ENCODE data around the gene PAN3.

The PAN3 gene

DNA sequence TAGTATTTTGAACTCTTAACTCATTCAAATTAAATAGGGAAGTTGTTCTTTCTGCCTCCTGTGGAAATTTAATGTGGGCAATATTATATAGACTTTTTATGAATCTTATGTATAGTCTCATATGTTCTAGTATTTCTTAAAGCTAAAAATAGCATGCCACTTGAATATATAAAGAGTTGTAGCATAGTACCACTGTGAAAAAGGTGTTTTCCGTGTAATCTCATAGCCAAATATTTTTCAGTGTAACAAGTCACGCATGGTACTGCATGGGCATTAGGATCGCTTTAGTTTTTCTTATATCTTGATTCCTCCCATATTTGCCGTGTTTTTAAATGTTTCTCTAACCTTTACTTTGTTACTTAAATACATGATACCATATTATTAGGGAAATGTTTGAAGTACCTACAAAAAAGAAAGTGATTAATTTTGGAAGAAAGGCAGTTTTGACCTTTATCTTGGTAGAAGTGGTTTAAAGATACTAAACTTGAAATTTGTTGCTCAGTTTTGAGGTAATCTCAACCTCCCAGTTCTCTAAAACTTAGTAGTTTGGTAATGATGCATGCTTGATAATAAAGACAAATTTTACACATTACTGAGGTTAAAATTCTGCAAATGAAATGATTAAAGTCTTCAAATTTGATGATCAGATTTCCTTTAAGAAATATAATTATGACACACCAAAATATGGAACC is 81.2 kb downstream of the PAN3 start:
- DNase-seq (ENCODE audit: low read depth in 2 of 2), result no peak

DNA sequence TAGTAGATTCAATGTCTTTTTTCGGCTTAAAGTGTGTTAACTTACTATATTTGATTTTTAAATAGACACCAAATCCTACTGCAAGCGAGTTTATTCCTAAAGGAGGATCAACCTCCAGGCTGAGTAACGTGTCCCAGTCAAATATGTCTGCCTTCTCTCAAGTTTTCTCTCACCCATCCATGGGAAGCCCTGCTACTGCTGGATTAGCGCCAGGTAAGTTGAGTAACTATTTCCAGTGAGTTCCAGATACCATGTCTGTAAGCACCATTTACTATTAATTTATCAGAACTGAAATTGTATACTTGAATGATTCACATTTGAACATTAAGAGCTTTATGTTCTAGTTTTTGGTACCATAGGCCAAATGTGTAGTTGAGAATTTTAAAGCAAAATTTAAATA is 81.8 kb downstream of the PAN3 start:
- DNase-seq (ENCODE audit: low read depth in 2 of 2), result no peak

DNA sequence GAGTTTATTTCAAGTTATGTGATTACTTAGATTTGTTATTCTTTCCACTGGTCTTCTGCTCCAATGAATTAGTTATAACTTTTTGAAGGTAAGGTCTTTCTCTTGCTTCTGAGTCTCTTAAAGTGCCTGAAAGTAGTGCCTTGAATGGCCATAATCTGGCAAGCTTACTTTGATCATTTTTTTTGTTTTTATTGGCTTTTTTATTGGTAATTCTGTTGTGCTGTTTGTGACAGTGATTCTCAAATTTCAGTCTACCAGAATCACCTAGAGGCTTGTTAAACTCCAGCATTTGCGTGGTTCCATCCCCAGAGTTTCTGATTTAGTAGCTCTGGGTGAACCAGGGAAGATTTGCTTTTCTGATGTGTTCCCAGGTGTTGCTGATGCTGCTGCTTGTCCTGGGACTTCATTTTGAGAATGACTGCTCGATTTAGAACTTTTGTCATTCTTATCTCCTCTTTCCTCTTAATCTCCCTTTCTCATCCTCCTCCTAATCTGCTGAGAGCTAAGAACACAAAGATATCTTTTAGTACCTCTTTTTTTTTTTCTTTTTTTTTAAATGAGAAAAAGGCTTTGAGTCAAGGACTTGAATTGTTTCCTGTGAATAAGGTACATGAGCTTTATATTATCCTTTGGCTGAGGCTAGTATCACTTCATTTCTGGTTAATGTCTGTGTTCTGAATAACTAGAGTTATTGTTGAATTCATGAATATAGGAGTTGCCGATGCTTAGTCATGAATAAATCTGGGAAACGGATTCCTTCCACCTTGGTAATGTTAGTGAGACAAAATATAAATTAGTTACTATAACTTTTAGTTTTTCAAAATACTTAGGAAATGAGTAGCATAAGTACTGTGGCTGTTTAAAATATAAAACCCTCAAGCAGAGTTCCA is 91.4 kb downstream of the PAN3 start:
- DNase-seq (ENCODE audit: low read depth in 2 of 2), result no peak

DNA sequence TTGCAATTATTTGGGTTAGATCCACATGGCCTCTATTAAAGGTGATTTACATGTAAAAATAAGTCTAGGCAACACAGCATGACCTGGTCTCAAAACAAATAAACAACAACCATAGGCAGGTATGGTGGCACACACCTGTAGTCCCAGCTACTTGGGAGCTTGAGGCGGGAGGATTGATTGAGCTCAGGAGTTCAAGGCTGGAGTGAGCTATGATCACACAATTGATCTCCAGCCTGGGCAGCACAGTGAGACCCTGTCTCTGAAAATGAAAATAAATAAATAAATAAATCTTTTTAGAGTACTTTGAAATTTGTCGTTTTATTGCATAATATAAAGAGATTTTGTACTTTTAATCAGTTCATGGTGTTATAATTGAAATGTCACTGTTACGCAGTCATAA is 93.3 kb downstream of the PAN3 start:
- DNase-seq (ENCODE audit: low read depth in 2 of 2), result no peak

DNA sequence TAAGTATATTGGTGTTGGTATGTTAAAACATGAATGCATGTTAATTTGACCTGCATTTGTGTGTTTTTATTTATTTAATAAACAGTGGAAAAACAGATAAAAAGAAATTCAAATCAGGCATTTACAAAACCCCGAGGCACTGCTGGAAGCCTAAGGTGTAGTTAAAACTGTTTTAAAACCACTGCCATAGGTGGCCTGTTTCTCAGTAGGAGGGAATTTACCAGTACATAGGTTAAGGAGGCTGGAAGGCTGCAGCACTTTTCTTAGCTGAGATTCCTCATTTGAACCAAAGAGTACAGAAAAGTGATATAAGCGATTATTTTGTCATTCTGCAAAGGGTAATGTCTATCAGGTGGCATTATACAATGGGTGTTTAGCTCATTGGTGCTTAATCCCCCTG is 99.6 kb downstream of the PAN3 start:
- no peak for DNase-seq (ENCODE audit: low read depth in 2 of 2)

DNA sequence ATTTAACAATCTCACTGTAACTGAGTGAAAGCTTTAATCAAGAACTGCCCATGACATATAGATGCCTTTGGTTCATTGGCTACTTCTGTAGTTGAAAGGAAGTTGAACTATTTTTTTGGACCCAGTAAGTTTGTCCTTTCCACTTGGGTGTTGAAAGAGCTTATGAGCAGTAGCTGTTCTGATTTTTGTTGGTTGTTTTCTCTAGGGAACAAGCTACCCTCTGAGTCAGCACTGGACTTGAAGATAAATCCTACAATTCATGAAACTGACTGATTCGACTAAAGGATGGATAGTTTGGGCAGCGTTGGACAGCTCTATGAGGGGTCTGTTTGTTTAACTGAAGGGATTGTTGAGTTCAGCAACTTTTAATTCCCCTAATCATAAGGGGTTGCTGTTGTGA is 101.0 kb downstream of the PAN3 start:
- DNase-seq (ENCODE audit: low read depth in 2 of 2), result no peak

DNA sequence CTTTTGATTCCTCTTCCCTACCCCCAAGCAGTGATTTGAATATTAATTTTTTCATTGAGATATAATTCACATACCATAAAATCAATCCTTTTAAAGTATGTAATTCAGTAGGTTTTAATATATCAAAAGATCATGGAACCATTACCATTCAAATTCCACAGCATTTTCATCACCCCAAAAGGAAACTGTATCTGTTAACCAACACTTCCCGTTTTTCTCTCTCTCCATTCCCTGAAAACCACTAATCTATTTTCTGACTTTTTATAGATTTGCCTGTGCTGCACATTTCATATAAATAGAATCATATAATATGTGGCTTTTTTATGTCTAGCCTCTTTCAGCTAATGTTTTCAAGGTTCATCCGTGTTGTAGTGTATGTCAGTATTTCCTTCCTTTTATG is 107.1 kb downstream of the PAN3 start:
- DNase-seq (ENCODE audit: low read depth in 2 of 2), result no peak

DNA sequence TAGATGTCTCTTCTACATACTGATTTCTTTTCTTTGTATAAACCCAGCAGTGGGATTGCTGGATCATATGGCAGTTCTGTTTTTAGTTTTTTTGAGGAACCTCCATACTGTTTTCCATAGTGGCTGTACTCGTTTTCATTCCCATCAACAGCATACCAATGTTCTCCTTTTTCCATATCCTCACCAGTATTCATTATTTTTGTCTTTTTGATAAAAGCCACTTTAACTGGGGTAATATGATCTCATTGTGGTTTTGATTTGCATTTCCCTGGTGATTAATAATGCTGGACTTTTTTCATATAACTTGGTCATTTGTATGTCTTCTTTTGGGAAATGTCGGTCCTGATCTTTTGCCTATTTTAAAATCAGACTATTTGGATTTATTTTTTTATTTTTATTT is 108.5 kb downstream of the PAN3 start:
- DNase-seq (ENCODE audit: low read depth in 2 of 2), result no peak

DNA sequence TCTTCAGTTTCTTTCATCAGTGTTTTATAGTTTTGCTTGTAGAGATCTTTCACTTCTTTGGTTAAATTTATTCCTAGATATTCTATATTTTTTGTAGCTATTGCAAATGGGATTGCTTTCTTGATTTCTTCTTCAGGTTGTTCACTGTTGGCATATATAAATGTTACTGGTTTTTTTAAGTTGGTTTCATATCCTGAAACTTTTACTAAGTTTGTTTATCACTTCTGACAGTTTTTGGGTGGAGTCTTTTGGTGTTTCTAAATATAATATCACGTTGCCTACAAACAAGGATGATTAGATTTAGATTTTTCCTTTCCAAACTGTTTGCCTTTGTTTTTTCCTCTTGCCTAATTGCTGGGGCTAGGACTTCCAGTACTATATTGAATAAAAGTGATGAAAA is 109.7 kb downstream of the PAN3 start:
- no peak for DNase-seq (ENCODE audit: low read depth in 2 of 2)

DNA sequence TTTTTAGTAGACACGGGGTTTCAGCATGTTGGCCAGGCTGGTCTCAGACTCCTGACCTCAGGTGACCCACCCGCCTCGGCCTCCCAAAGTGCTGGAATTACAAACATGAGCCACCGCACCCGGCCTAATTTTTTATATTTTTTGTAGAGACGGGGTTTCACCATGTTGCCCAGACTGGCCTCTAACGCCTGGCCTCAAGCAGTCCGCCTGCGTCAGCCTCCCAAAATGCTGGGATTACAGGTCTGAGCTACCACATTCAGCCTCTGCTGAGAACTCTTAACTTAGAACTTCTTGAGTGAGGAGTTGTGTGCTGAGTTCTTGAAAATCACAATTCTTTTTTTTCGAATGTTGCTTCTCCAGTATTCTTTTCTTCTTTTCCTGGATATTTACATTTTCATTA is 112.2 kb downstream of the PAN3 start:
- DNase-seq (ENCODE audit: low read depth in 2 of 2), result no peak

DNA sequence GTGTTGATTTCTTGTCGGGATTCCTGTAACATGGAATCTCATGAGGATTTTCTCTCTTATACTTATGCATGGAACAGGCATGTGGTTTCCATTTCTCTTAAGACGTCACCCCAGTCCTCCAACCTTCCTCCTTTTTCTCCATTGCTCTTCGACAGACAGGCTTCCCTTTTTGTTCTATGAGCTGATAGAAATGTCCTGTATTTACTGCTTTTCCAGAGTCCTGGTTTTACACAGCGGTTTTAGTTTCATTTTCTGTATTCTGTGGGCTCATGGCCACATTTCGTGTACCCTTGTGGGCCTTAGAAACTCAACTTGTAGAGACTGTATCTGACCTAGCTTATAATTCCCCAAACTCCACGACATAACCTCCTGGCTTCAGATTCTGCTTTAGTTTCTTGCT is 113.1 kb downstream of the PAN3 start:
- DNase-seq (ENCODE audit: low read depth in 2 of 2), result no peak

DNA sequence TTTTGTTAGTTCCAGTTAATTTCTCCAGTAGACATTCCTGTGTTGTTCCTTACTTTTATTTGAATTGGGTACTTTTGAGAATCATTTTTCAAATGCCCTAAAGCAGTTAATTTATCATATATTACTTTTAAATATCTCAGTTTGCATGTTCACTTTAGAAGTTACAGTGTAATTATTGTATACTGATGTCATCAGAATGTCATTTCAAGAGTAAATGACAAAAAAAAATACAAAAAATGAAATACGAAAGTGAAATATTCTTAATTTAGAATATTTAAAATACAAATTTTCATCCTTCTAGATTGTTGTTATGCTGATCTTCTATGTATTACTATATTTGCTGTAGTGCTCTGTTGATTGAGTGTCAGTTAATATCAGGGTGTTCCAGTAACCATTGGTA is 114.2 kb downstream of the PAN3 start:
- no peak for DNase-seq (ENCODE audit: low read depth in 2 of 2)

DNA sequence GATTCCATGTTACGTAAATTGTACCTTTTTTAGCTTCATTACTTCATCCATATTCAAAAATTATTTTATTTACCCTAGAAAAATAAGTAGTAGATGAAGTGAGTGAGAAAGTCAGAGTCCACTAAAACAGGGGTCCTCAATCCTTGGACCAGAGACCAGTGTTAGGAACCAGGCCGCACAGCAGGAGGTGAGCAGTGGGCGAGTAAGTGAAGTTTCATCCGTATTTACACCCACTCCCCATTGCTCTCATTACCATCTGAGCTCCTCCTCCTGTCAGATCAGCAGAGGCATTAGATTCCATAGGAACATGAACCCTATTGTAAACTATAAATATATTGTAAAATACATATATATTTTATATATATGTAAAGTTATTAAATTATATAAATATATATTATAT is 119.0 kb downstream of the PAN3 start:
- DNase-seq (ENCODE audit: low read depth in 2 of 2), result no peak

DNA sequence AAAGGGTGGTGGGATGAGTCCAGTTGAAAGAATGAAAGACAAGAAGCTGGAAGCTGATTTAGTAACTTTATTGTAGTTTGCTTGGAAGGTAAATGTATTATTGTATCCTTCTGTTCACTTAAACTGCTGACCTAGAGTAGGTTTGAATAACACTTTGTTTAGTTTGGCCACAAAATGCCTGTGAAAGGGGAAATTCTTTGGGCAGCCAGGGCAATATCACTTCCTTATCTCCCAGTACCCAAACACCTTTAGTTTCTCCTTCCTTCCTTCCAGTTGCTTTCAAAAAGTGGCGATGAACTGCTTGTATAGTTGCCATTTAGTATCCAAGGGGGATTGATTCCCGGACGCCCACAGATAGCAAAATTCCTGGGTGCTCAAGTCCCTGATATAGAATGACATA is 120.1 kb downstream of the PAN3 start:
- DNase-seq (ENCODE audit: low read depth in 2 of 2), result no peak

DNA sequence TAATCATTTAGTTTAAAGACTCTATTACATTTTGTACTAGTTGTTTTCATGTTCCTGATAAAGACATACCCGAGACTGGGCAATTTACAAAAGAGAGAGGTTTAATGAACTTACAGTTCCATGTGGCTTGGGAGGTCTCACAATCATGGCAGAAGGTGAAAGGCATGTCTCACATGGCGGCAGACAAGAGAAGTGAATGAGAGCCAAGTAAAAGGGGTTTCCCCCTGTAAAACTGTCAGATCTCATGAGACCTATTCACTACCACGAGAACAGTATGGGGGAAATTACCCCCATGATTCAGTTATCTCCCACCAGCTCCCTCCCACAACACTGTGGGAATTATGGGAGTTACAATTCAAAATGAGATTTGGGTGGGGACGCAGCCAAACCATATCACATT is 129.2 kb downstream of the PAN3 start:
- no peak for DNase-seq (ENCODE audit: low read depth in 2 of 2)

DNA sequence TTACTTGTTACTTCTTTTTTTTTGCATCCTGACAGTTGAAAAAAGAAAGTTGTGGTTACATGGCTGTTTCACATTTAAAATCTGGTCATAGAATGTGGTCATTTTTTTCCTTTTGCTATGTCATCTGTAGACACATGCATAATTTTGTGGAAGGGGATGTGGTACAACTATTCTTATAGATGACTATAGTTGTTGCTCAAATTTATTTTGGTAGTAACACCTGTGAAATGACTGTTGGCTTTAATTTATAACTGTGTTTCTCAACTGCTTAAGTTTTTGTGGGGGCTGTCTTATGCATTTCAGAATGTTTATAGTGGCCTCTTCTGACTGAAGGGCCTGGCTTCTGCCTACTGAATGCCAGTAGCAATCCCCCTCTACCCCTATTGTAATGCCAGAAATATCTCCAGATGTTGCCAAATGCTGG is 130.5 kb downstream of the PAN3 start:
- no peak for DNase-seq (ENCODE audit: low read depth in 2 of 2)

DNA sequence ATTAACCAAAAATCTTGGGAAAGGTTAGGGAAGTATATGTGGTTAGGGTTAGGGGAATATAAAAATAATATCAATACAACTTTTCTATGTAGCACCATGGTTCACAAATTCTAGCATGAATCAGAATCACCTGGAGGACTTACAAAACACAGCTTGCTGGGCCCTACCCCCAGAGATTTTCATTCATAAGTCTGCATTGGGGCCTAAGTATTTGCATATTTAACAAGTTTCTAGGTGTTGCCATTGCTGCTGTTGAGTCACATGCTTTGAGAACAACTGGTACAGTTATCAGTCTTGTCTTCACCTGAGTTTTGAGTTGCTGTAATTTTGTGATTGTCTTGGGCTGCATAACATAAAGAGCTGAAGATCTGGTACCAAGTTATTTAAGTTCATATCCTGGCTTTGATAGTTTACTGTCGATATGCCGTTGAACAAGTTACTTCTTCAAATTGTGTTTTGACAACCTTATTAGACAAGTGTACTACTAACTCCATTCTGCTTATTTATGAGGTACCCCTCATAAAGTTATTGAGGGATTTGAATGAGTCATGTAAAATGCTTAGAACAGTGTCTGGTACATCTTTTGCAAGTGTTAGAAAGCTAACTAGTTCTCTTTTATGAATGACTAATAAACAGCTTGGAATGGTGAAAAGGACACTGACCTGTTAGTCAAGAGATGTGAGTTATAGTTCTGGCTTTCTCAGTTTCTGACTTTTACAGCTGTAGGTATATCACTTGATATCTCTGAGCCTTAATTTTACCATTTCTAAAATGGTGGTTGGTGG is 132.9 kb downstream of the PAN3 start:
- DNase-seq (ENCODE audit: low read depth in 2 of 2), result no peak

DNA sequence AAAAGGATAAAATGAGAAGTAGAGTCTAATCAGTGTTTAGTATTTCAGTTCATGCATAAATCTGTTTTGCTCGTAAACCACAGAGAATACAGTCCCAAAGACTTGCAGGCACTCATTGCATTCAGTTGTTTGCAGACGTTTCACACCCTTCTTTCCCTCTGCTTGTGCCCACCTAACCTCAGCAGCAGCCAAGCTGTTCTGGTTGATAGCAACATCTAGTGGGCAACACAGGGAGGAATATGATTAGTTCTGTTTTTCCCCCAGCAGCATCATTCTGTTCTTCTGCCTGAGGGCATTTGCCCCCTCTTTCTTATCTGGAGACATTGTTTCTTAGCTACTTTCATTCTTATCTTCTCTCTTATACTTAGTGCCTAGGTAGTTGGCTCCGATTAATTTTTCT is 135.6 kb downstream of the PAN3 start:
- DNase-seq (ENCODE audit: low read depth in 2 of 2), result no peak

DNA sequence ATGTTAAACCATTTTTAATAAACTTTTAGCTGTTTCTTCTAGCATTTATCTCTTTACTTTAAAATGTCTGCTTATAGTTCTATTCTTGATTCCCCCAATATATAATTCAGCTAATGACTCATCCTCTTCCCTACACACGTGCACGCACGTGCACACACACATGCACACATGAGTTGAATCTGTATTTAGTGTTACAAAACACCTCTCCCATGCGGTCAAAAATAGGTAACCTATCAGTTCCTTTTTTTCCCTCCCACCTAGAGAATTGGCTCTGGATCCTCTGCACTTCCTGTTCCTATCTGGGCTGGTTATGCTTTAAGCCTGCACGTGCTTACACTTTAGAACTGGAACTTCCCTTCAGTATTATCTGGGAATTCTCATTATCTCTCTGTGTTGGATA is 144.1 kb downstream of the PAN3 start:
- no peak for DNase-seq (ENCODE audit: low read depth in 2 of 2)

DNA sequence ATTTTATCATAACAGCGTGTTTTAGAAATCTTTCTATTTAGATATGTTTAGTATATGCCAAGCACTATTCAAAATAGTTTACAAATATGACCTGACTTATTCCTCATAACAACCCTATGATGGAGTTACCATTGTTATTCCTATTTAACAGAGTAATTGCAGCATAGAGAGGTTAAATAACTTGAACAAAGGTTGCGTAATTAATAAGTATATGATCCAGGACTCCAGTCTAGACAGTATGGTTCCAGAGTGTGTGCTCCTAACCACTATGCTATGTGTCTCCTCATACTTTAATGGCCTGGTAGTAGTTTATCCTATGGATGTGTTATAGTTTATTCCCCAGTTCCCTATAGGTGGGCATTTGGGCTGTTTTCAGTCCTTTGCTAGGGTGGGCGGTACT is 145.3 kb downstream of the PAN3 start:
- DNase-seq (ENCODE audit: low read depth in 2 of 2), result no peak

DNA sequence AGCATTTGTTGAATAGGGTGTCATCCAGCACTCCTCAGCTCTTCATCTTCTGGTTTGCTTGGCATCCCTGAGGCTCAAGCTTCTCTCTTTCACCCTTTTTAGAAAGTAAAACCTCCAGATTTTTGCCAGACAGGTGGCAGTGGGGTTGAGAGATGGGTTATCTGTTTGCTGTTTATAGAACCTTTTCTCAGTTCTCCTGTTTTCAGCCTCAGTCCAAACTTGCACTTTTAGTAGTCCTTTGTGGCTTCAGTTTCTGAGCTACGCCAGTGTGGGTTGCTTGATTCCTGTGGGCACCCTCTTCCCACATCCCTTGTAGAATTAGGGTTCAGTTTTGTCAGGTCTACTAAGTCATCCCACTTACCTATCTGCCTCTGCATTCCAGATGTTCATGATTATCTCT is 147.9 kb downstream of the PAN3 start:
- DNase-seq (ENCODE audit: low read depth in 2 of 2), result no peak

DNA sequence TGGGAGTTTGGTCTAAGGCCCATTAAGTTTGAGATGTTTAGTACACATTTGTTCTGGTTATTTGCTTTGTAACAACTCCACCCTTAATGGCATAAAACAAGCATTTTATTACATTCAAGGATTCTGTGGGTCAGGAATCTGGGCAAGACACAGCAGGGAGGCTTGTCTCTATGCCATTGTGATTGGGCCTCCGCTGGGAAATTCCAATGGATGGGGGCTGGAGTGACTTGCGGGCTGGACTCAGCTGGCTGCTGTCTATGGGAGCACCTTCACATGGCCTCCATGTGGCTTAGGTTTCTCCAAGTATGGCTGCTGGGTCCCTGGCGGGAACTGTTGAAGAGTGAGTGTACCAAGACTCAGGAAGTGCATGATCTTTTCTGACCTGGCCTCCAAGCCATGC is 159.0 kb downstream of the PAN3 start:
- DNase-seq (ENCODE audit: low read depth in 2 of 2), result no peak

DNA sequence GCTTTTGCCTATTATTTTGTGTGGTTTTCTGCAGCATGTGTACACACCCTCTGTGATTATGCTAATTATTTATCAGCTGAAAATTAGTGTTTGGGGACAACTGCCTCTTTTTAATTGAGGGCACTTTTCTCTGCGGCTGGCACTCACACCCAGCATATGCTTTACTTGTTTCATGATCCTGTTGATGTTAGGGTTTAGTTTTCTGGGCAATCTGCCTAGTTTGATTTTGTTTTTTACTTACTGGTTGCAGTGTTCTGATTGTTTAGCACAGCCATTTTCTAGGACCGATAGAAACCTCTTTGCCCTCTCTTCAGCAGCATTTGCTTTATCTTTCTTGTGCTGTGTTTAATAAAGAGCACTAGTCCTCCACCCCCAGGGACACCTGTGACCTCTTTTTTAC is 161.6 kb downstream of the PAN3 start:
- DNase-seq (ENCODE audit: low read depth in 2 of 2), result no peak

Data from stimulated activated CD8-positive, alpha-beta memory T cell treated with anti-CD3 and anti-CD28 coated beads, Interleukin-15, amount 100 ng/mL, for 4 hours (primary cell).